SK-N-SH treated with all-trans-retinoic acid at 6 μM for 48 hours (cell line): Measurements from ENCODE around the gene KIF13A.

ENCODE experiments used
- ARNTL ChIP-seq: fragments of 450-650 bp; formaldehyde crosslinking; IDR thresholded peaks from 2 replicates; pipeline ENCODE4 v1.5.0; 2020; ENCODE audit warnings: low read depth, mild to moderate bottlenecking, moderate library complexity, borderline replicate concordance
- BACH2 ChIP-seq: fragments of 250-450 bp; sonication (Bioruptor Pico); IDR thresholded peaks from 2 replicates; pipeline ENCODE4 v1.9.0; 2021; ENCODE audit warnings: mild to moderate bottlenecking, borderline replicate concordance
- CSRNP3 ChIP-seq: fragments of 250-450 bp; sonication (Bioruptor Pico); IDR thresholded peaks from 2 replicates; pipeline ENCODE4 v1.5.1; 2021; ENCODE audit warnings: mild to moderate bottlenecking, moderate library complexity
- GLIS3 ChIP-seq: fragments of 250-450 bp; sonication (Bioruptor Pico); IDR thresholded peaks from 2 replicates; pipeline ENCODE4 v1.5.0; 2020; ENCODE audit warnings: mild to moderate bottlenecking, moderate library complexity
- POU6F1 ChIP-seq: fragments of 250-450 bp; sonication (Bioruptor Pico); IDR thresholded peaks from 2 replicates; pipeline ENCODE4 v1.8.0; 2021; ENCODE audit warnings: low read depth, mild to moderate bottlenecking, moderate library complexity, borderline replicate concordance
- TSHZ2 ChIP-seq: fragments of 250-450 bp; sonication (Bioruptor Pico); IDR thresholded peaks from 2 replicates; pipeline ENCODE4 v1.5.0; 2020; ENCODE audit warnings: mild to moderate bottlenecking, moderate library complexity
- ZFP30 ChIP-seq: fragments of 450-650 bp; formaldehyde crosslinking; IDR thresholded peaks from 2 replicates; pipeline ENCODE4 v1.5.0; 2022; ENCODE audit warnings: mild to moderate bottlenecking, moderate library complexity
- ZNF565 ChIP-seq: fragments of 450-650 bp; formaldehyde crosslinking; conservative IDR thresholded peaks from 2 replicates; pipeline ENCODE4 v1.5.0; 2020; ENCODE audit warnings: low read depth, mild to moderate bottlenecking, moderate library complexity
- TF ChIP-seq, protein P1 (sequence below): fragments of 250-450 bp; sonication (Bioruptor Pico); IDR thresholded peaks from 2 replicates; pipeline ENCODE4 v1.8.0; 2020; ENCODE audit warnings: mild to moderate bottlenecking, moderate library complexity, borderline replicate concordance

GRCh38 chr6:17881085-17881858, 106.2 kb downstream of the KIF13A start:
- TF ChIP-seq GLIS3 (CRISPR knock-in tag) (no peak), BACH2 (no peak), ARNTL (CRISPR knock-in tag) (no peak), ZNF565 (CRISPR knock-in tag) (no peak), TSHZ2 (CRISPR knock-in tag) (no peak), ZFP30 (CRISPR knock-in tag) (no peak), POU6F1 (no peak), CSRNP3 (CRISPR knock-in tag) (no peak)
- TF ChIP-seq, protein P1, sequence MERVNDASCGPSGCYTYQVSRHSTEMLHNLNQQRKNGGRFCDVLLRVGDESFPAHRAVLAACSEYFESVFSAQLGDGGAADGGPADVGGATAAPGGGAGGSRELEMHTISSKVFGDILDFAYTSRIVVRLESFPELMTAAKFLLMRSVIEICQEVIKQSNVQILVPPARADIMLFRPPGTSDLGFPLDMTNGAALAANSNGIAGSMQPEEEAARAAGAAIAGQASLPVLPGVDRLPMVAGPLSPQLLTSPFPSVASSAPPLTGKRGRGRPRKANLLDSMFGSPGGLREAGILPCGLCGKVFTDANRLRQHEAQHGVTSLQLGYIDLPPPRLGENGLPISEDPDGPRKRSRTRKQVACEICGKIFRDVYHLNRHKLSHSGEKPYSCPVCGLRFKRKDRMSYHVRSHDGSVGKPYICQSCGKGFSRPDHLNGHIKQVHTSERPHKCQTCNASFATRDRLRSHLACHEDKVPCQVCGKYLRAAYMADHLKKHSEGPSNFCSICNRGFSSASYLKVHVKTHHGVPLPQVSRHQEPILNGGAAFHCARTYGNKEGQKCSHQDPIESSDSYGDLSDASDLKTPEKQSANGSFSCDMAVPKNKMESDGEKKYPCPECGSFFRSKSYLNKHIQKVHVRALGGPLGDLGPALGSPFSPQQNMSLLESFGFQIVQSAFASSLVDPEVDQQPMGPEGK (CRISPR knock-in tag) = no peak
